Ureter (tissue), 1 donor: ENCODE data around the gene XPNPEP1. TPM values are rescaled to one million over a fixed set of nuclear protein-coding genes. Genes with fewer than 3 reads are reported as not detected.

Experiments
- DNase-seq: peaks from one replicate; pipeline ENCODE4 v3.0.0-alpha.2; 2020; ENCODE audit warnings: low spot score
- total RNA-seq: library from RNA; stranded (reverse); gene quantifications from one replicate; pipeline ENCODE4 v1.2.4, GENCODE V29; 2023
- donor health status: DM: yes; HTN: yes; CAD: no.

XPNPEP1 gene
- 106 TPM for total RNA-seq

GRCh38 chr10:109922976-109923921 is at the start of gene XPNPEP1:
Gene XPNPEP1 (minus strand): TSS chr10:109923511. CDS start chr10:109923433, 78 bp downstream.
- DNase-seq = peak; percentile 89

GRCh38 chr10:109972372-109973001 is 49.2 kb upstream of the XPNPEP1 start:
- no peak for DNase-seq

- no peak for DNase-seq
Measured at GRCh38 chr10:109971634-109972033, 48.3 kb upstream of the XPNPEP1 start.

DNA sequence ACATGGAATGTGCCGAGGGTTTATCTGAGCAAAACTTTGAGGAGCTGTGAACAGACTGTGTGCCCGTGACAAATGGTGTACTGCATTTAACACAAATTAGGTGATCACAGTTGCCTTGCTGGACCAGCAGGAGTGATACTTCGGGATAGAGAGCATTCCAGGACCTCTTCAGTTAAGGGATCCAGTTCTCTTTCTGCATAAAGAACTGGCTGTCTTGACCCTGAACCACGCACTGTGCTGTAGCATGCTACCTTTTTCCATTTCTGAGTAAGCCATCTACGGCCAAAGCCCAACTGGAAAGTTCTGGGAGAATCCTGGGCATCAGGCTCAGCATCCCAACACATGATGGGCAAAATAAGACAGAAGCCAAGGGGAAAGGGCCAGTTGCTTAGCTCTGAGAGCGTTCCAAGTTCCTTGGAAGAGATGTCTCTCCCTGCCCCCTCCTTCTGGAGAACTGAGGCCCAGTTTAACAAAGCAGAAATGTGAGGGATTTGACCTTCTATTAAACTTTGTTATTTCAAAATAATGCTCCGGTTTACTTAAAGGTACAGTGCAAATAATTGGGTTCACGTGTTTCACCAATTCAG is 46.5 kb upstream of the XPNPEP1 start:
- no peak for DNase-seq

DNA sequence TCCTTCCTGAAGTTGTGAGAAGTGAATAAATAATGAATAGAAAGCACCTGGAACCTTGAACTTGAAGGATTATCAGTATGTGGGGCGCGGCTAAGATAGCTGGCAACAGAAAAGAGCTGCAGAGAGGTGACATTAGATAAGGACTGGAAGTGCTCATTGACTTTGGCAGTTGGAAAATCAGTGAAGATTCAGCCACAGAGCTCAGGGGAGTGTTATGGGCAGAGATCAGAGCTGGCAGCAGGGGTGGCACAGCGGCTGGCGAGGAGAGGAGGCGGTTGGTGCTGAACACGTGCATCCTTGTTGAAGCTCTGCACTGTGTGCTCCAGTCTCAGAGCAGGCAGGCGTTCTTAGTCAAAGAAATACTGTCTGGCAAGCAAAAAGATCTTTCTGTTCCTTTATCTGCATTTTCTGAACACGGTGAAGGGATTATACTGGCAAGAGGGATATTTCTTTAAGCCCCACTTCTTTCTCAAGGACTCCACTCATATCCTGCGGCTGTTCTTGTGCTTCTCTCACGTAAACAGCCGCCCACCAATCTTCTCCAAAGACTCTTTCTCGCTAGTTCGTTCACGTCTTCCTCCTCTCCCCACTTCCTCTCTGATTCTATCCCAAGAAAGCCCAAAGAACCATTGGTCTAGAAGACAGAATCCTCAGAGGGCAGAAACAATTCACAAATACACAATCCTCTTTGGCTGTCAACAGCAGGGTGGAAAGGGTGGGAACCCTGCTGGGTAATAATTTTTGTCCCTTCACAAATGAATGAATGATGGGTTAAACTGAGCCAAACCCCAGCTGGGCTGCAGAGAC is 45.8 kb upstream of the XPNPEP1 start:
- DNase-seq = no peak

GRCh38 chr10:109967739-109968088 is 44.4 kb upstream of the XPNPEP1 start:
- no peak for DNase-seq

DNA sequence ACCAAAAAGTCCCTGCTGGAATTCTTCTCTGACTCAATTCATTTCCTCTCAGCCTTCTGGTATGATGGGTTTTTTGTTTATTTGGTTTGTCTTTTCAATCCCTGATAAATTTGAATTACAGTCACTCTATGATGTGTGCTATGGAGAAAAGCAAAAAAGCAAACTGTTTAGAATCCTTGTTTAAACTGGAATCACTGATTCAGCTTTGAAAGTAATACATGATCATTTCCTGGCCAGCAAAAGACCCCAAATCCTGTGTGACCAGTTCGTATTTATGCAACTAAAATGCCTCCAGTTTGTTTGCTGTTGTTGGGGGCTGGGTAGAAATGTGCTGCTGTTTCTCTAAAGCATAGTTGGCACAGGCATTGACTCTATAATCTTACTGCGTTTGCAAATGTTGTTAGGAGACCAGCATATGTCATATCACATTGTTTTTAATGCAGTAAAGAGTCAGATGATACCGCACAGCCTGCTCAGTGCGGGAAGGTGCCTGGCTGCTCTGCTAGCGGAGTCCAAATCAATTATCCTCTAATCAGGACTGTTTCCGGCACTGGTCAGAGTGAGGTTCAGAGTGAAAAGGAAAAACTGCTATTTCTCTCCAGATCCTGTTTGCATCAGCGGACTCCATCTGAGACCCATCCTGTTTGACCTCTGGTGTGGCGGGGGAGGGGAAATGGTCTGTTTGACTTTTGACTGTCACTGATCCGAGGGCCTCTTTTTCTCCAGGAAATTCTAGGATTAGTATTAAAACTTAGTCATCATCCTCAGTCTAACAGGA is 43.8 kb upstream of the XPNPEP1 start:
- no peak for DNase-seq

GRCh38 chr10:109964318-109964717 is 41.0 kb upstream of the XPNPEP1 start:
- DNase-seq = no peak

- DNase-seq = no peak
Measured at GRCh38 chr10:109963439-109963838, 40.1 kb upstream of the XPNPEP1 start.

- no peak for DNase-seq
Measured at GRCh38 chr10:109962247-109962646, 38.9 kb upstream of the XPNPEP1 start.

DNA sequence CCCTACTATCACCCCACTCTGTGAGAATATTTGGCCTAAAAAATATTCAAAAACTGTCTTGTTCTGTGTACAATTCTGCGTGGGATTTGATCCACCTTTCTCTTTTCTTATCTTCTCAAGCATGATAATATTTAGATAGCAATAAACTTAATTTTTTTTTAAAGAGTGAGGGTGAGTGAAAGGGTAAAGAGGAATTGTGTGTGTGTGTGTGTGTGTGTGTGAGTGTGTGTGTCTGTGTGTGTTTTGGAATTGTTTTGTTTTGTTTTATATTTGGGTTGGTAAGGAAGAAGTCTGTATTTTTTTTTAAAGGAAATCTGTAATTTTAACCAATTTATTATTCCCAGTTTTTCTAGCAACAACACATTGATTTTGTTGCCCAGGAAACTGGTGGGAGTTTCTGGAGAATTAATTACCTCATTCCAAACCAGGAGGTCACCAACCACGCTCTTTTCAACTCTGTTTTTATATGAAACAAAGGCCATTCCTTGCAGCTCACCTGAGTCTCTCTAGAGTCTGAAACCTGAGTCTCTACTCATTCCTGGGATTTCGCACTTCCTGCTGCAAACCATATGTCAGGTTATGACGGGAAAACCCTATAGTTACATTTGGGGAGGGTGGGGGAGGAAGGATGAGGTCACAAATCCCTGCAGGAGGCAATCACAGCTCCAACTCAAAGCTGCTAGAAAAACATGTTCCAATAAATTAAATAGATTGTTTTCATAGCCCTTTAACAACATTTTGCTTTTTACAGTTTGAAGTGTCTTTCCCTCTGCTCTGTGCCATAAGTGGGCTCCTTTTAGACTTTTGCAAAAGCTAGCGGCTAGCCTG is 38.1 kb upstream of the XPNPEP1 start:
- DNase-seq = no peak

- no peak for DNase-seq
Measured at GRCh38 chr10:109960682-109961081, 37.4 kb upstream of the XPNPEP1 start.

DNA sequence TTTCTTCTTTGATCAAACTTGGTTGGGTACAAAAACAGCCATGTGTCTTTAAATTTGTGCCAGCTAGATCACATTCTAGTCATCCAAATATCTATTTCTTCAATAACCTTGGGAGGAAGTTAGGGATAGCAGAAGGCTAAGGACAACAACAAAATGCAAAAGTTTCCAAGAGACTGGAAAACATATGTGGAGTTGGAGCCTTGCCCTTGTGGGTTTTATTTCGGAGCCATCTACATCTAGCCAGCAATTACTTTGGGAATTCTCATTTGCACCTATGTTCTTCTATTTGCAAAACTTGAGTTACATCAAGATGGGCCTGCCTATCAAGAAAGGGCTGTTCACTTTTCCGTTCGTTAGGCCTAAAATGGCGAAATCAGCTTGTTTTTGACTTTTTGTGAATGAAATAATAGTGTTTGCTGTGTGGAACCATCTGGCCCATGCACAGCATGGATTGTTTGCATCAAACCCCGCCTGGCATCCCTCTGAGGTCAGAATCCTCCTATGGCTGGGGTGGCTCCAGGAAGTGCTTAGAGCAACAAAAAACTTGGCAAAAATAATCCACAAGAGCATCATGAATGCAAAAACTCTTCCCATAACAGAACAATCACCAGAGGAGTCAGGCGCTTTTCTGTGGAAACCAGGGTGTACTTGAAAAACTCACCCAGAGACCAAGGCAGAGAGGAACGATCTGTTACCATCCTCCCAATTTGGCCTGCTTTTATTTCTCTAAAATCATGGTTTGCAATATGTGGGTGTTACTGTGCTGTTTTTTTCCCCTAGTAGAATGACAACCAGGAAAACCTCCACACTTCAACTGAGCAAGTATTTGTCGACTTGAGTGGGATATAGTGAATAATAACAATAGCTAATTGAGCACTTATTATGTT is 36.2 kb upstream of the XPNPEP1 start:
- no peak for DNase-seq

GRCh38 chr10:109958059-109958458 is 34.7 kb upstream of the XPNPEP1 start:
- no peak for DNase-seq

DNA sequence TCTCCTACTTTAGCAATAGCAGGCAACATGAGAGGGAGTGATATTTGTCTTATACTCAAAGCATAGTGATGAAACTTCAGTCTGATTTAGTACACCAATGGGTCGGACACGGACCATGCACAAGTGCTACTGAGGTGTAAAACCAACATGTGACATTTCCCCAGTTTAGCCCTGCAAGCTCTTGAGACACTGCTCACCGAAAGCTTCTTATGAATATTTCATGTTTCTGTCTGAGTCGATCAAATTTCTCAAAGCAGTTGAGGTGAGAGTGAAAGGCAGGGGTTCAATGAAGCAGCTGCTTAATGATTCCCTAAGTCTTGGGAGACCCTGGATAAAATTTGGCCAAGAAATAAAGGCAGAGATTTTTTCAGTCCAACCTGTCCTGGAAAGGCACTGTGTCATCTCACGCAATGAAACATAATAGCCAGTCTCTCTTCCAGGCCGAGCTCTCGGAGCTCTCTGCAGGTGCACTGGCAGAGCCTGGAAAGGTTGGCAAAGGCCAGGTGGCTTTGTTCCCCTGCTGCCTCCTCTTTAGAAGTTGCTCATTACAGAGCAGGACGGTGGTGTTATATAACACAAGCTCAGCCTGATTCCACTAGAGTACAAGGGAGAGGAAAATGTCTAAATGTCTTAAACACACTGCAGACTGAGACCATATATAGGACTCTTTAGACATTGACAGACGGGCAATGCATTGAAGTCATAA is 33.9 kb upstream of the XPNPEP1 start:
- no peak for DNase-seq

GRCh38 chr10:109956454-109957091 is 33.3 kb upstream of the XPNPEP1 start:
- DNase-seq = no peak

- DNase-seq = no peak
Measured at GRCh38 chr10:109953766-109954165, 30.5 kb upstream of the XPNPEP1 start.

GRCh38 chr10:109952526-109952925 is 29.2 kb upstream of the XPNPEP1 start:
- DNase-seq = no peak
